HG02840 (cell line): Measurements from ENCODE around the gene GNAS.

Source experiments
- ATAC-seq: cut with Tn5 transposase; IDR thresholded peaks from one replicate; pipeline ENCODE4 v1.9.1; 2021; ENCODE audit warnings: mild to moderate bottlenecking, moderate library complexity, moderate number of reproducible peaks; ENCODE audit not compliant: unreplicated experiment, low FRiP score

Gene GNAS

DNA sequence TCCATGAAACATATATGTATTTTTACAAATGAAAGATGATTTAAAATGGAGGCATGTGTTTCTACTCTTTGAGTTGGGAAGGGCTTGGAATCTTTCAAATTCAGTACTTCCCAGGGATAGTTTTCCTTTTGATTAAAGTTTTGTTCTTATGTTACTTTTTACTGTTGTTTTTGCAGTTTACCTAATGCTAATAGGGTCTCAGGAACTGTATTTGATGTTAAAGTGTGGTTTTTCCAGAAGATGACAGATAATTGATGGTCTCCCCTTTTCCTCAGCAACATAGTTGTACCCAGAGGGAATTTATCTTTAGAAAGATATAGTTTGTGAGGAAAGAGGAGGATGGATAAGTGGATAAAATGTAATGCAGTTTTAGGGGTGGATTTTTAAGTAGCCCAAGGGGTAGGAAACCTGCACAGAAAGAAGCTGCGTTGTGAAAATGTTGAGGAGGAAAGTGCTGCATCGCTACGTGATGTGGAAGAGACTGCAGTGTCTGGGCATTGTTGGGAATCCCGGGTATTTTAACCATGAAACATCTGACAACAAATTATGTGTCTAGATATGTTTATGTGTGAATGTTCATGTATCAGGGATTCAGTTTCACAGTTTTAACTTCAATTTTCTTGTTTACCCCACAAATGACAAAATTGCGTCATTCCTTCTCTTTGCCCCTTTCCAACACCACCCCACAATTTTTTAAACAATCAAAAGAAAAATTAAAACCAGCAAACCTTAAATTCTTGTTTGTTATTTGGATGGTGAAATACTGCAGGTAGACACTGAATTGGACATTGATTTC, 42.3 kb downstream of the GNAS start:
- no peak for ATAC-seq

DNA sequence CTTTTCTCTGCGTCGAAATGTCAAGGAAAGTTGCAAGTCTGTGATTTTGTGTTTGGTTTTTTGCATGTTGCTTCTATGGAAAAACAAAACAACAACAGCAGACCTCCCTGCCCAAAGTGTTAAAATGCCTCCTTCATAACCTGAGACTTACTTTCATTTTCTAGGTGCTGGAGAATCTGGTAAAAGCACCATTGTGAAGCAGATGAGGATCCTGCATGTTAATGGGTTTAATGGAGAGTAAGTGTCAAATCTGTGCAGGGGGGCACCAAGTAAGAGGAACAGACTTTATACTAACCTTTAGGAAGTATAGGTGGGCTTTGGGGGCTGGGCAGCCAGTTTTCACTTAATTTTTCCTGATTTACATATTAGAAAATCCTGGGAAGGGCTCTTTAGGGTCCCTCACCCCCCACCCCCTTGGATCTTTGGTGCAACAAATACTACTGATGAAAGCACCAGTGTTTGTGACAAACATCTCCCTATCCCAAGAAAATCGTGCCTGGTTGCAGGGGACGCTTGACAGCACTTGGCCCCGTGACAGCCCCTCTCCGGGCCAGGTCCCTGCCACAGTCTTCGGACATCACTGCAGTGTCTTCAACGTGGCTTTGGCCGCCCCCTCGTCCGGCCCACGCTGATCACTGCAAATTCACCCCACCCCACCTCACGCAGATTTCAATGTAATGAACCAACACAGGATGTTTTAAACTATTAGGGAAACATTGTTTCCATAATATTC, 43.1 kb downstream of the GNAS start:
- no peak for ATAC-seq

DNA sequence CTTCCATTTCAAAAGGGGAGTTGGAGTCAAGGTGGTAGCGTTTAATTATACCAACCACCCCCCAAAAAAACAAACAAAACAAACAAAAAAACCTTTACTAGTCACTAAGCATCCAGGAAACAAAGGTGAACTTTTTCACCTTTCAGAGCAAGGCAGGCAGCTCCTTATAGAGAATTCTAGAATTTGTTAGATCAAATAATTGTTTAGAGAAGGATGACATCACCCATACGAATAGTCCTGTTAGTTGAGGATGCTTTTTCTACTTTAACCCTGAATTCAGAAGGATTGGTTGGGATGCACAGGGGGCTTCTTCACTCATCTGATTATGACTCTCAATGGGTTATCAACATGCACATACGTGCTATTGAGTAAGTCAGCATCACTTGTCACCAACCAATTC, 44.3 kb downstream of the GNAS start:
- no peak for ATAC-seq

GRCh38 chr20:58897488-58897887, 45.0 kb downstream of the GNAS start:
- ATAC-seq = no peak

DNA sequence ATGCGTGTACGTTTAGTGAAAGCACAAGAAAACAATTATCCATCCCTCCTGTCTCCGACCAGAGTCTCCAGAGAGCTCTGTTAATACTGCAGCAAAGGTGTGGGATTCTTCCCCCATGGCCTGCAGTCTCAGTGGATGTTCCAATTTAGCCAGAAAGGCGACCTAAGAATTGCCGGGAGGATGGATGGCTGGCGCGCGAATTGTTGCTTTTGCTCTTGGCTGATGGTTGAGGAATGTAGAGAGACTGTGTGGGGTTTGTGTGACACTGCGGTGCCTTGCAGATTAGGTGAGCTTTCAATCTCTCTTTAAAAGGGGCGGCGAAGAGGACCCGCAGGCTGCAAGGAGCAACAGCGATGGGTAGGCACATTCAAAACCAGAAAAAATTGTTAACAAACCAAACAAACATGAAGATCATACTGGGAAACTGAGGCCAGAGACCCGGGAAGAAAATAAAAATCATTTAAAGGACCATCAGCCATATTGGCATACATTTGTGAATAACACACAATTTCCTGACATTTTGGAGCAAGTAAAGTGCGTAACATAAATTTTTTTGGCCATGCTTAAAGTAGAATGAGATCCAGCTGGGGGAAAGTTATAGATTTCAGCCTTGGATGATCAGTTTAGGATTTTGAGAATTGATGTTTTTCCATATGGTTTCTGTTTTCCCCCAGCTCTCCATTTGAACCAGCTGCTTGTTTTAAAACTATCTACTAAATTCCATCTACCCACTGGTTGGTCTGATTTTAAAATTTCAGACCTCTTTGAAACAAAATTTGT, 46.3 kb downstream of the GNAS start:
- ATAC-seq = no peak

GRCh38 chr20:58899512-58899911, 47.0 kb downstream of the GNAS start:
- ATAC-seq = no peak

GRCh38 chr20:58900397-58900796, 47.9 kb downstream of the GNAS start:
- no peak for ATAC-seq

GRCh38 chr20:58901488-58902402, 49.2 kb downstream of the GNAS start:
- ATAC-seq = no peak

GRCh38 chr20:58903614-58904013, 51.1 kb downstream of the GNAS start:
- ATAC-seq = no peak

DNA sequence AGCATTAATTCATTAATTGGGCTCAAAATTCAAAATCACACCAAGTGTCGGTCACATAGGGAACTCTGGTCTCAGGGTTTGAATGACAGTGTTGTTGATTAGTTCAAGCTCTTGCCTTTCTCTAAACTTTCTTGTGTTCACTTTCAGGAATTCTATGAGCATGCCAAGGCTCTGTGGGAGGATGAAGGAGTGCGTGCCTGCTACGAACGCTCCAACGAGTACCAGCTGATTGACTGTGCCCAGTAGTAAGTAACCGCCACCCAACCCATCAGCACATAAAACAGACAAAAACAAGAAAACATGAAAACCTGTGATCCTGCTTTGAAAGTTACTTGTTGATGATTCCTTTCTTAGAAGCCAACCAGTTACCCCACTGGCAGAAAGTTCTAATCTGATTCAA, 52.7 kb downstream of the GNAS start:
- no peak for ATAC-seq

- ATAC-seq = no peak
These were observed 53.6 kb downstream of the GNAS start for GRCh38 chr20:58906111-58906510.

DNA sequence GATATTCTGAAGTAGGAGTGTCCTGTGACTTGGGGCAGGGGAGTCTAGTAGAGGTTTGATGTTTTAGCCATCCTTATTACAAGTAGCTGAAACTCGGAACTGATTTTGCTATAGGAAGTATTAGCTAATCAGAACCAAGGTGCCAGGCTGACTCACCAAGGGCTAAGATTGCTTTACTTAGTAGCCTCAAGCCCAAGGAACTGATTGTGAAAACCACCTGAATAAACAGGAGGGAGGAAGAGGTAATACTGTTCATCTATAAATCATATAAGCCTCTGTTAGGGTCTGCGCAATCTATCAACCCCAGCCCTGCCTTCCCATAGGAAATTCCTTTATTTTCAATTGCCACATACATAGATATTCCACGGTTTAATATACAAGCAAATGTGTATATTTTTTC, 54.4 kb downstream of the GNAS start:
- ATAC-seq = no peak

GRCh38 chr20:58907320-58908137, 55.0 kb downstream of the GNAS start:
- ATAC-seq = peak; percentile 84

GRCh38 chr20:58908221-58908620, 55.7 kb downstream of the GNAS start:
- ATAC-seq = peak; percentile 4

DNA sequence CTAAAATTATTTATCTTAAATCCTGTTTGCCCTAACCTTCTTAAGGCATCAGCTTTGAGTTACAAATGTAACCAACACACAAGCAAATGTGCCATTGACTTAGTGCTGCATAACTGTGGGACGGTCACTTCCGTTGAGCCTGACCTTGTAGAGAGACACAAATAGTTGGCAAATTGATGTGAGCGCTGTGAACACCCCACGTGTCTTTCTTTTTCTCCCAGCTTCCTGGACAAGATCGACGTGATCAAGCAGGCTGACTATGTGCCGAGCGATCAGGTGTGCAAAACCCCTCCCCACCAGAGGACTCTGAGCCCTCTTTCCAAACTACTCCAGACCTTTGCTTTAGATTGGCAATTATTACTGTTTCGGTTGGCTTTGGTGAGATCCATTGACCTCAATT, 56.4 kb downstream of the GNAS start:
- no peak for ATAC-seq

DNA sequence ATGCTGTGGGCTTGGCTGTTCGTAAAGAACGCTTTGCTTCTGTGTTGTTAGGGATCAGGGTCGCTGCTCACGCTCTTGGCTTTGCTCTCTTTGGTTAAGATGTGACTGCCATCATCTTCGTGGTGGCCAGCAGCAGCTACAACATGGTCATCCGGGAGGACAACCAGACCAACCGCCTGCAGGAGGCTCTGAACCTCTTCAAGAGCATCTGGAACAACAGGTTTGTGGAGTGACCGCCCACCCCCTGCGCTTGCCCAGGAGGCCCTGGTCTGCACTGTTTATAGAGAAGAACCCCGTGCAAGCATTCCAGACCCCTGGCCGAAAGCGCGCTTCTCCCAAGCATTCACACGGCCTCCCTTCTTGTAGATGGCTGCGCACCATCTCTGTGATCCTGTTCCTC, 57.1 kb downstream of the GNAS start:
- ATAC-seq = no peak

- no peak for ATAC-seq
These were observed 58.0 kb downstream of the GNAS start for GRCh38 chr20:58910473-58910872.

- ATAC-seq = no peak
These were observed 58.8 kb downstream of the GNAS start for GRCh38 chr20:58911309-58911708.

GRCh38 chr20:58911970-58912369, 59.5 kb downstream of the GNAS start:
- ATAC-seq = no peak
